ENCODE results near the gene CORO2A.

DNA sequence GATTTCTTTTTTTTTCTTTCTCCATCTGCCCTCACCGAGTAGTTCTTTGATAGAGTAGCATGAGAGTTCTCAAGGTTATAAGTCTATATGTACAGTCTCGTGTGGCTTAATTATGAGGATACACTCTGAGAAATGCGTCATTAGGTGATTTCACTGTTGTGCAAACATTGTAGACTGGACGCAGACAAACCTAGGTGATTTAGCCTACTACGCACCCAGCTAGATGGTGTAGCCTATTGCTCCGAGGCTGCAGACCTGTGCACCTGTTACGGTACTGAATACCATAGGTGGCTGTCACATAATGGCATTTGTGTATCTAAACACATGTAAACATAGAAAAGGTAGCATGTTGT lies 26.9 kb upstream of the CORO2A start:
- TF ChIP-seq, protein P1, sequence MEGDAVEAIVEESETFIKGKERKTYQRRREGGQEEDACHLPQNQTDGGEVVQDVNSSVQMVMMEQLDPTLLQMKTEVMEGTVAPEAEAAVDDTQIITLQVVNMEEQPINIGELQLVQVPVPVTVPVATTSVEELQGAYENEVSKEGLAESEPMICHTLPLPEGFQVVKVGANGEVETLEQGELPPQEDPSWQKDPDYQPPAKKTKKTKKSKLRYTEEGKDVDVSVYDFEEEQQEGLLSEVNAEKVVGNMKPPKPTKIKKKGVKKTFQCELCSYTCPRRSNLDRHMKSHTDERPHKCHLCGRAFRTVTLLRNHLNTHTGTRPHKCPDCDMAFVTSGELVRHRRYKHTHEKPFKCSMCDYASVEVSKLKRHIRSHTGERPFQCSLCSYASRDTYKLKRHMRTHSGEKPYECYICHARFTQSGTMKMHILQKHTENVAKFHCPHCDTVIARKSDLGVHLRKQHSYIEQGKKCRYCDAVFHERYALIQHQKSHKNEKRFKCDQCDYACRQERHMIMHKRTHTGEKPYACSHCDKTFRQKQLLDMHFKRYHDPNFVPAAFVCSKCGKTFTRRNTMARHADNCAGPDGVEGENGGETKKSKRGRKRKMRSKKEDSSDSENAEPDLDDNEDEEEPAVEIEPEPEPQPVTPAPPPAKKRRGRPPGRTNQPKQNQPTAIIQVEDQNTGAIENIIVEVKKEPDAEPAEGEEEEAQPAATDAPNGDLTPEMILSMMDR (IDR thresholded peaks at IDR 0.05), result no peak
- TF ChIP-seq POLR2A (IDR thresholded peaks at IDR 0.05) (no peak), EP300 (IDR thresholded peaks at IDR 0.05) (no peak), POLR2AphosphoS5 (IDR thresholded peaks at IDR 0.05) (no peak)
